ENCODE data around the gene NGEF.

NGEF gene

GRCh38 chr2:232850039-232850438, 163.0 kb downstream of the NGEF start:
- TF ChIP-seq, protein P1, sequence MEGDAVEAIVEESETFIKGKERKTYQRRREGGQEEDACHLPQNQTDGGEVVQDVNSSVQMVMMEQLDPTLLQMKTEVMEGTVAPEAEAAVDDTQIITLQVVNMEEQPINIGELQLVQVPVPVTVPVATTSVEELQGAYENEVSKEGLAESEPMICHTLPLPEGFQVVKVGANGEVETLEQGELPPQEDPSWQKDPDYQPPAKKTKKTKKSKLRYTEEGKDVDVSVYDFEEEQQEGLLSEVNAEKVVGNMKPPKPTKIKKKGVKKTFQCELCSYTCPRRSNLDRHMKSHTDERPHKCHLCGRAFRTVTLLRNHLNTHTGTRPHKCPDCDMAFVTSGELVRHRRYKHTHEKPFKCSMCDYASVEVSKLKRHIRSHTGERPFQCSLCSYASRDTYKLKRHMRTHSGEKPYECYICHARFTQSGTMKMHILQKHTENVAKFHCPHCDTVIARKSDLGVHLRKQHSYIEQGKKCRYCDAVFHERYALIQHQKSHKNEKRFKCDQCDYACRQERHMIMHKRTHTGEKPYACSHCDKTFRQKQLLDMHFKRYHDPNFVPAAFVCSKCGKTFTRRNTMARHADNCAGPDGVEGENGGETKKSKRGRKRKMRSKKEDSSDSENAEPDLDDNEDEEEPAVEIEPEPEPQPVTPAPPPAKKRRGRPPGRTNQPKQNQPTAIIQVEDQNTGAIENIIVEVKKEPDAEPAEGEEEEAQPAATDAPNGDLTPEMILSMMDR (IDR thresholded peaks at IDR 0.05; ENCODE audit: borderline replicate concordance, insufficient read depth, low read depth, low read length) = no peak
- no peak overlapping the region for H3K4me3 ChIP-seq (ENCODE audit: low read depth, low read length)

- H3K4me3 ChIP-seq (ENCODE audit: low read depth, low read length) = no peak overlapping the region
- TF ChIP-seq, protein P1 (IDR thresholded peaks at IDR 0.05; ENCODE audit: borderline replicate concordance, insufficient read depth, low read depth, low read length) = no peak
These were observed 167.0 kb downstream of the NGEF start for GRCh38 chr2:232846055-232846454.

DNA sequence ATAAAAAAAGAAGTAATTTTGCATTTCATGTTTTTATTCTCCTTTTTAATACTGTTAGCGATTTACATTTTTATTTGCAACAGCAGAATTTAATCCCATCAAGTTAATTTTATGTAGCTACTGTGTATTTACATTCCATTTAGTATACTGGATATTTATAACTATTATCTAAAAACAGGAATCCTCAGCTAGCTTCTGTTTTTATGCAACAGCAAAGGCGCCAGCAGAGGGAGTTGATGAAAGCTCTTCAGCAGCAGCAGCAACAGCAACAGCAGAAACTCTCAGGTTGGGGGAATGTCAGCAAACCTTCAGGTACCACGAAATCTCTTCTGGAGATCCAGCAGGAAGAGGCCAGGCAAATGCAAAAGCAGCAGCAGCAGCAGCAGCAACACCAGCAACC, 169.2 kb downstream of the NGEF start:
- no peak overlapping the region for H3K4me3 ChIP-seq (ENCODE audit: low read depth, low read length)
- TF ChIP-seq, protein P1 (IDR thresholded peaks at IDR 0.05; ENCODE audit: borderline replicate concordance, insufficient read depth, low read depth, low read length) = no peak

GRCh38 chr2:232842689-232843088, 170.4 kb downstream of the NGEF start:
- H3K4me3 ChIP-seq (ENCODE audit: low read depth, low read length) = no peak overlapping the region
- TF ChIP-seq, protein P1 (IDR thresholded peaks at IDR 0.05; ENCODE audit: borderline replicate concordance, insufficient read depth, low read depth, low read length) = no peak

- TF ChIP-seq, protein P1 (IDR thresholded peaks at IDR 0.05; ENCODE audit: borderline replicate concordance, insufficient read depth, low read depth, low read length) = no peak
- H3K4me3 ChIP-seq (ENCODE audit: low read depth, low read length) = no peak overlapping the region
These were observed 173.5 kb downstream of the NGEF start for GRCh38 chr2:232839411-232840079.

GRCh38 chr2:232838406-232838874, 174.6 kb downstream of the NGEF start:
- TF ChIP-seq, protein P1 (IDR thresholded peaks at IDR 0.05; ENCODE audit: borderline replicate concordance, insufficient read depth, low read depth, low read length) = no peak
- no peak overlapping the region for H3K4me3 ChIP-seq (ENCODE audit: low read depth, low read length)

GRCh38 chr2:232836934-232837333, 176.1 kb downstream of the NGEF start:
- TF ChIP-seq, protein P1 (IDR thresholded peaks at IDR 0.05; ENCODE audit: borderline replicate concordance, insufficient read depth, low read depth, low read length) = no peak

More at GRCh38 chr2:232836934-232837333, 176.1 kb downstream of the NGEF start:
- no peak overlapping the region for H3K4me3 ChIP-seq (ENCODE audit: low read depth, low read length)
